OCI-LY3 (cell line): ENCODE measurements around the gene GEN1.

ENCODE experiments used
- EZH2phosphoT487 ChIP-seq: fragments of 200-600 bp; shearing (Covaris generic); IDR thresholded peaks from 2 replicates; pipeline ENCODE4 v1.6.1; 2018; ENCODE audit warnings: antibody characterized with exemption, mixed run types, low read depth
- TF ChIP-seq, protein P1 (sequence below): fragments of 200-600, 300-600 bp; sonication (generic); IDR thresholded peaks from 2 replicates; pipeline ENCODE4 v1.5.1; 2014; ENCODE audit warnings: antibody characterized with exemption, low read length, low read depth

DNA sequence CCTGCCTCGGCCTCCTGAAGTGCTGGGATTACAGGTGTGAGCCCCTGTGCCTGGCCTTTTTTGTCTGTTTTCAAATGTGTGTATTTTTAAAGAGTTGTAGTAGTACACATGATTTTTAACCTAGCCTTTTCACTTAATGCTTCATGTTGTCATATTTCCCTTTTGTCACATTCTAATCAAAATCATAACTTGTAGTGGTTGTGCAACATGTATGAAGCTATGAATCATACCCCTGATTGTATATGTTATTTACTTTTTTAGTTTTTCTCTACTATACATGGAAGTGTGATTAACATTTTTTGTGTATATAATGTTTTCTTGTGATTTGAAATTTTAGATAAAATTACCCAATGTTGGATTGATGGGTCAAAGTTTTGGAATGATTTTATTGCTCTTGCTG, 8.5 kb downstream of the GEN1 start:
- TF ChIP-seq, protein P1, sequence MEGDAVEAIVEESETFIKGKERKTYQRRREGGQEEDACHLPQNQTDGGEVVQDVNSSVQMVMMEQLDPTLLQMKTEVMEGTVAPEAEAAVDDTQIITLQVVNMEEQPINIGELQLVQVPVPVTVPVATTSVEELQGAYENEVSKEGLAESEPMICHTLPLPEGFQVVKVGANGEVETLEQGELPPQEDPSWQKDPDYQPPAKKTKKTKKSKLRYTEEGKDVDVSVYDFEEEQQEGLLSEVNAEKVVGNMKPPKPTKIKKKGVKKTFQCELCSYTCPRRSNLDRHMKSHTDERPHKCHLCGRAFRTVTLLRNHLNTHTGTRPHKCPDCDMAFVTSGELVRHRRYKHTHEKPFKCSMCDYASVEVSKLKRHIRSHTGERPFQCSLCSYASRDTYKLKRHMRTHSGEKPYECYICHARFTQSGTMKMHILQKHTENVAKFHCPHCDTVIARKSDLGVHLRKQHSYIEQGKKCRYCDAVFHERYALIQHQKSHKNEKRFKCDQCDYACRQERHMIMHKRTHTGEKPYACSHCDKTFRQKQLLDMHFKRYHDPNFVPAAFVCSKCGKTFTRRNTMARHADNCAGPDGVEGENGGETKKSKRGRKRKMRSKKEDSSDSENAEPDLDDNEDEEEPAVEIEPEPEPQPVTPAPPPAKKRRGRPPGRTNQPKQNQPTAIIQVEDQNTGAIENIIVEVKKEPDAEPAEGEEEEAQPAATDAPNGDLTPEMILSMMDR, result no peak
- TF ChIP-seq EZH2phosphoT487, result no peak
